Loucy (cell line): ENCODE results near the gene TM9SF4.

Source experiments
- CTCF ChIP-seq: fragments of 200-600 bp; sonication (generic); conservative IDR thresholded peaks from 2 replicates; pipeline ENCODE4 v1.5.1; 2014; ENCODE audit warnings: mild to moderate bottlenecking, antibody characterized with exemption, low read length
- EZH2phosphoT487 ChIP-seq: fragments of 200-600 bp; IDR thresholded peaks from 2 replicates; pipeline ENCODE4 v1.6.1; 2018; ENCODE audit warnings: antibody characterized with exemption, mild to moderate bottlenecking, moderate library complexity, borderline replicate concordance

- no peak for TF ChIP-seq CTCF
- no peak for TF ChIP-seq EZH2phosphoT487
These were observed 32.6 kb downstream of the TM9SF4 start for GRCh38 chr20:32142088-32142487.
